IPS-15b (cell line): ENCODE measurements around the gene MLYCD.
"Not testable (repeated sequence)": the region's sequence is repeated elsewhere in the genome, so short reads cannot be mapped to it uniquely, and the experiment has no call there.

ENCODE experiments used
- H3K27me3 ChIP-seq: one replicate; pipeline ENCODE4 v1.6.1; 2013; ENCODE audit warnings: low read length; ENCODE audit not compliant: control insufficient read depth, insufficient read depth
- H3K36me3 ChIP-seq: one replicate; pipeline ENCODE4 v1.6.1; 2013; ENCODE audit warnings: low read length; ENCODE audit not compliant: control insufficient read depth, insufficient read depth
- H3K4me1 ChIP-seq: one replicate; pipeline ENCODE4 v1.6.1; 2013; ENCODE audit warnings: mild to moderate bottlenecking, low read length; ENCODE audit not compliant: control insufficient read depth, insufficient read depth
- H3K4me3 ChIP-seq: one replicate; pipeline ENCODE4 v1.5.1; 2013; ENCODE audit warnings: low read depth, low read length
- H3K9ac ChIP-seq: one replicate; pipeline ENCODE4 v1.6.1; 2013; ENCODE audit warnings: low read depth, mild to moderate bottlenecking, low read length
- H3K9me3 ChIP-seq: one replicate; pipeline ENCODE4 v1.6.1; 2013; ENCODE audit warnings: mild to moderate bottlenecking, low read length; ENCODE audit not compliant: control insufficient read depth, insufficient read depth

MLYCD gene

GRCh38 chr16:83937267-83937666 is 38.4 kb downstream of the MLYCD start:
- no peak overlapping the region for H3K4me3 ChIP-seq
- H3K4me1 ChIP-seq: no peaks in the 10 kb centered on the region
- no peak overlapping the region for H3K9ac ChIP-seq
- H3K27me3 ChIP-seq: no peaks in the 10 kb centered on the region
- no peaks in the 10 kb centered on the region for H3K9me3 ChIP-seq
- H3K36me3 ChIP-seq: no peaks in the 10 kb centered on the region

GRCh38 chr16:83937922-83938885 is 39.3 kb downstream of the MLYCD start:
- no peaks in the 10 kb centered on the region for H3K36me3 ChIP-seq
- H3K27me3 ChIP-seq: no peaks in the 10 kb centered on the region
- no peak overlapping the region for H3K4me3 ChIP-seq
- H3K9ac ChIP-seq: no peak overlapping the region
- H3K4me1 ChIP-seq: no peaks in the 10 kb centered on the region
- no peaks in the 10 kb centered on the region for H3K9me3 ChIP-seq

- H3K9ac ChIP-seq: no peak overlapping the region
- no peaks in the 10 kb centered on the region for H3K9me3 ChIP-seq
- H3K27me3 ChIP-seq: no peaks in the 10 kb centered on the region
- no peaks in the 10 kb centered on the region for H3K36me3 ChIP-seq
- H3K4me1 ChIP-seq: no peaks in the 10 kb centered on the region
- no peak overlapping the region for H3K4me3 ChIP-seq
Measured at GRCh38 chr16:83939266-83939855, 40.4 kb downstream of the MLYCD start.

GRCh38 chr16:83940119-83940518 is 41.2 kb downstream of the MLYCD start:
- no peaks in the 10 kb centered on the region for H3K4me1 ChIP-seq
- H3K36me3 ChIP-seq: no peaks in the 10 kb centered on the region
- H3K27me3 ChIP-seq: no peaks in the 10 kb centered on the region
- H3K4me3 ChIP-seq: no peak overlapping the region
- H3K9me3 ChIP-seq: no peaks in the 10 kb centered on the region
- H3K9ac ChIP-seq: no peak overlapping the region

DNA sequence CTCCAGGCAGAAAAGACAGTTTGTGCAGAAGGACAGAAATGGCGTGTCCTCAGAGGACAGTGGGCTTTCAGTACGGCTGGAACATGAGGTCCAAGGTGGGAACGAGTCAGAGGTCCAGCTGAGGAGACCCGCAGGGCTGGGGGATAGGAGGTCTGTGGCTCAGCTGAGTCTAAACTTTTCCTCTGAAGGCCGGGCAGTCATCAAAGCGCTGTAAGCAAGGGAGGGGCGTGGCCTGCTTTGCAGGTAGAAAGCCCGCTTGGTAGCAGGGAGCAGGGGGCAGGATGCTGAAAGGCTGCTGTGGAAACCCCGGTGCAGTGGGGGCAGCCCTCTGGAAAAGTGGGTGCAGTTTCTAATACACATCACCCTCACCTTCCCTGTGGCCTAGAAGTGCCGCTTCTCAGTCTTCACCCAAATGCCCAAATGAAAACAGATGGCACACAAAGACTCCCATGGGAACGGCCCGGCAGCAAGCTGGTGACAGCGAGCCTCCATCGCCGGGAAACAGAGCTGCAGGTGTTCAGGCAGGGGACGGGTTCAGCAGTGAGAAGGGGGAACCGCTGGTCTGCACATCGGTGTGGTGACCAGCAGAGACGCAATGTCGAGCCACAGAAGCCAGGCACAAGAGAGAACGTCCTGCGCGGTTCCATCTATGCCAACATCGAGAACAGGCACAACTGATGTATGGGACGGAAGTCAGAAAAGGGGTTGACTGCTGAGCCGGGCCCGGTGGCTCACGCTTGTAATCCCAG is 41.9 kb downstream of the MLYCD start:
- Histone ChIP-seq H3K27me3 (no peaks in the 10 kb centered on the region), H3K4me3 (no peak overlapping the region), H3K9me3 (no peaks in the 10 kb centered on the region), H3K36me3 (no peaks in the 10 kb centered on the region), H3K9ac (no peak overlapping the region), H3K4me1 (no peaks in the 10 kb centered on the region)

DNA sequence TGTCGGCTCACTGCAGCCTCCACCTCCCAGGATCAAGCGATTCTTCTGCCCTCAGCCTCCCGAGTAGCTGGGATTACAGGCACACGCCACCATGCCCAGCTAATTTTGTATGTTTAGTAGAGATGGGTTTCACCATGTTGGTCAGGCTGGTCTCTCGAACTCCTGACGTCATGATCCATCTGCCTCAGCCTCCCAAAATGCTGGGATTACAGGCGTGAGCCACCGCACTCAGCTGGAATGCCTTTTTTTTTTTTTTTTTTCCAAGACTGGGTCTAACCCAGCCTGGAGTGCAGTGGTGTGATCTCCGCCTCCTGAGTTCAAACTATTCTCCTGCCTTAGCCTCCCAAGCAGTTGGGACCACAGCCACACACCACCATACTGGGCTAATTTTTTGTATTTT is 42.6 kb downstream of the MLYCD start:
- H3K36me3 ChIP-seq, H3K4me3 ChIP-seq, H3K9me3 ChIP-seq, H3K4me1 ChIP-seq, H3K9ac ChIP-seq, H3K27me3 ChIP-seq: not testable (repeated sequence)

- no peak overlapping the region for H3K9ac ChIP-seq
- H3K4me1 ChIP-seq: no peaks in the 10 kb centered on the region
- H3K9me3 ChIP-seq: no peaks in the 10 kb centered on the region
- H3K36me3 ChIP-seq: no peaks in the 10 kb centered on the region
- H3K27me3 ChIP-seq: no peaks in the 10 kb centered on the region
- H3K4me3 ChIP-seq: no peak overlapping the region
Measured at GRCh38 chr16:83942074-83942473, 43.2 kb downstream of the MLYCD start.

DNA sequence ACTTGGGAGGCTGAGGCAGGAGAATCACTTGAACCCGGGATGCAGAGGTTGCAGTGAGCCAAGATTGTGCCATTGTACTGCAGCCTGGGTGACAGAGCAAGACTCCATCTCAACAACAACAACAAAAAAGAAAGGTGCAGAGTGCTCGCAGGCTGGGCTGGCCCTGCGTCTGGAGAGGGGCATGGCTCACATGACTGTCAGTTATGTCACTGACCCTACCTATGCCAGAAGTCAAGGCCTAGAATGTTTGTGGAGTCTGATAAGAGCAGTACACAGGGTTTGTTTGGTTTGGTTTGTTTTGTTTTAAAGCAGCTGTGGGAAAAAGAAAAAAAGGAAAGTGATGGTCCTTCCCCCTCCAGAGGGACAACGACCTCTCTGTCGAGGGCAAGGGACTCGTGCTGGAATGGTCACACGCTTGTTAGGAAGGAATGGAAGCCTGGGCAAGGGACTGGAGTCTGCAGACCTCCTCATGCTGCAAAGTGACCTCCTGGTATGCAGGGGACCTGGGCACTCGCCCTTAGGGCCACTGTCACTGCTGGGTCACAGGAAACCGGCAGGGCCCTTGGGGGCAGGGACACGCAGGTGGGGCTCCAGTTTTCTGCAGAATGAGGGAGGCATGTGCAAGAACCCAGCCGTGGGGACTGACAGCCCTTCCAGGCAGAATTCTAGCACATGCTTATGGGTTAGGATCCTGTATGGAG is 44.0 kb downstream of the MLYCD start:
- H3K9me3 ChIP-seq: no peaks in the 10 kb centered on the region
- no peak overlapping the region for H3K4me3 ChIP-seq
- H3K9ac ChIP-seq: no peak overlapping the region
- no peaks in the 10 kb centered on the region for H3K36me3 ChIP-seq
- H3K4me1 ChIP-seq: no peaks in the 10 kb centered on the region
- H3K27me3 ChIP-seq: no peaks in the 10 kb centered on the region

DNA sequence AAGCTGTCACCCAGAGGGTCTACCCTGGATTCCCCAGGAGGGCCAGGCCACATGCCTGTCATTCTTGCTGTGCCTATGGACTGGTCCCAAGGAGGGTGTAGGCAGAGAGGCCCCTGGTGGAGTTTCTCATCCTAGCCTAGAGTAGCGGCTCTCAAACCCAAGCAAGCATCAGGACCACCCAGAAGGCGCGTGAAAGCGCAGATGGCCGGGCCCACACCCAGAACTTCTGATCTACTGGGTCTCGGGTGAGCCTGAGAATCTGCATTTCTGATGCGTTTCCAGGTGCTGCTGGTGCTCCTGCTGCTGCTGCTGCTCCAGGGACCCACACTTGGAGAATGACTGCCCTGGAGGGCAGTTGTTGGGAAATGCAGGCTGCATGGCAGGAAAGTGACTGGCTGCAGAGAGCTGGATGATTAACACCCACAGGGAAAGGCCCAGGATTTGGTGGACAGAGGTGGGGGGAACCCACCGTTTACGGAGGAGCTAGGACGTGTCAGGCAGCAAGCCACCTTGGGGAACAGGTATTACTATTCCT is 44.7 kb downstream of the MLYCD start:
- H3K36me3 ChIP-seq: no peaks in the 10 kb centered on the region
- H3K4me1 ChIP-seq: no peaks in the 10 kb centered on the region
- no peaks in the 10 kb centered on the region for H3K9me3 ChIP-seq
- no peaks in the 10 kb centered on the region for H3K27me3 ChIP-seq
- H3K4me3 ChIP-seq: no peak overlapping the region
- H3K9ac ChIP-seq: peak overlapping the region; percentile 5

DNA sequence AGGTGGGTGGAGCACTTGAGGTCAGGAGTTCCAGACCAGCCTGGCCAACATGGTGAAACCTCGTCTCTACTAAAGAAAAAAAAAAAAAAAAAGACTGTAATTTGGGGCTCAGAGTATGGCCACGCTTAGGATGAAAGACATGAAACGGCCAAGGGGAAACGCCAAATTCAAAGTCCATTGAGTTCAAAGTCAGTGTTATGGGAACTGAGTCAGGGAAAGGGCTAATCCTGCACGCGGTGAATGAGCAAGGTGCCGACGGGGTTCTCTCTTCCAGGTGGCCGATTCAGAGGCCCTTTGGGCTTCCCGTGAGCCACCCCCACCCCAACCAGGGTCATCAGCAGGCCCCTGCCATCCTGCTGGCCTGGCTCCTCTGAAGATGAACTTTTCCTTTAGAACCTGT is 46.7 kb downstream of the MLYCD start:
- H3K9me3 ChIP-seq: no peaks in the 10 kb centered on the region
- H3K36me3 ChIP-seq: no peaks in the 10 kb centered on the region
- H3K4me3 ChIP-seq: no peak overlapping the region
- H3K27me3 ChIP-seq: no peaks in the 10 kb centered on the region
- no peaks in the 10 kb centered on the region for H3K4me1 ChIP-seq
- H3K9ac ChIP-seq: no peak overlapping the region

- no peaks in the 10 kb centered on the region for H3K4me1 ChIP-seq
- H3K9ac ChIP-seq: no peak overlapping the region
- H3K36me3 ChIP-seq: no peaks in the 10 kb centered on the region
Measured at GRCh38 chr16:83946154-83946780, 47.4 kb downstream of the MLYCD start.

More at GRCh38 chr16:83946154-83946780, 47.4 kb downstream of the MLYCD start:
- Histone ChIP-seq H3K4me3 (no peak overlapping the region), H3K27me3 (no peaks in the 10 kb centered on the region), H3K9me3 (no peaks in the 10 kb centered on the region)
